Esophagus muscularis mucosa (tissue), 4 donors: ENCODE measurements around the gene FBN1.
A peak's percentile ranks its signal among the peaks of the same experiment; 100 is the strongest.

Experiments used
- CTCF ChIP-seq, 3 experiments: fragments of 200-600 bp in 2 of 3; fragments of 450-650 bp in 1 of 3; sonication (generic) in 2 of 3; IDR thresholded peaks; one replicate each; pipeline ENCODE4 v1.5.1; 2017 to 2019; ENCODE audit warnings: antibody characterized with exemption in 3 of 3, mild to moderate bottlenecking in 2 of 3, moderate library complexity in 1 of 3
- EP300 ChIP-seq: sonication (generic); formaldehyde crosslinking; IDR thresholded peaks from one replicate; pipeline ENCODE4 v1.6.1; 2017; ENCODE audit warnings: antibody characterized with exemption
- POLR2A ChIP-seq: fragments of 450-650 bp; IDR thresholded peaks from one replicate; pipeline ENCODE4 v1.6.1; 2017; ENCODE audit warnings: antibody characterized with exemption, moderate library complexity, mild to moderate bottlenecking, low read depth
- POLR2AphosphoS5 ChIP-seq, 2 donors: sonication (generic); formaldehyde crosslinking; IDR thresholded peaks; one replicate each; pipeline ENCODE4 v1.6.1; 2017; ENCODE audit warnings: antibody characterized with exemption in 2 of 2

- TF ChIP-seq CTCF (IDR thresholded peaks at IDR 0.05), result no peak
- no peak for TF ChIP-seq EP300
- TF ChIP-seq POLR2A, result no peak
- peak in 1 of 2 donors; percentile 21 for TF ChIP-seq POLR2AphosphoS5 (IDR thresholded peaks at IDR 0.05)
Measured at GRCh38 chr15:48397841-48398240, 247.7 kb downstream of the FBN1 start.
